Frontal cortex (tissue), 4 donors: ENCODE data around the gene PFDN2. TPM values are rescaled to one million over a fixed set of nuclear protein-coding genes. Genes with fewer than 3 reads are reported as not detected.

Experiments used
- DNase-seq, 2 donors: peaks; one replicate each; pipeline ENCODE4 v3.0.0; 2012; ENCODE audit warnings: low spot score in 2 of 2
- FAIRE-seq: peaks from 2 replicates; lab custom pipeline; 2012; peaks lifted over from hg19 to GRCh38; lab: Jason Lieb, UNC
- total RNA-seq: library from RNA; depleted of rRNA; stranded (reverse); fragments of >200 nt; gene quantifications from one replicate; pipeline ENCODE4 v1.2.3, GENCODE V29; 2014
- donor health status: control.
- donor health status: control.
- donor health status: control.

The PFDN2 gene
- total RNA-seq: 53.8 TPM

- DNase-seq: peak; percentile 85 to 91
- FAIRE-seq: no peak
Observed at GRCh38 chr1:161117759-161118581, at the start of gene PFDN2, which contains the start of gene NIT1. TSS of gene PFDN2 (minus strand) at chr1:161118037. CDS start at chr1:161118026, 11 bp downstream. TSS of gene NIT1 (plus strand) at chr1:161118105. CDS start at chr1:161118177, 72 bp downstream.

DNA sequence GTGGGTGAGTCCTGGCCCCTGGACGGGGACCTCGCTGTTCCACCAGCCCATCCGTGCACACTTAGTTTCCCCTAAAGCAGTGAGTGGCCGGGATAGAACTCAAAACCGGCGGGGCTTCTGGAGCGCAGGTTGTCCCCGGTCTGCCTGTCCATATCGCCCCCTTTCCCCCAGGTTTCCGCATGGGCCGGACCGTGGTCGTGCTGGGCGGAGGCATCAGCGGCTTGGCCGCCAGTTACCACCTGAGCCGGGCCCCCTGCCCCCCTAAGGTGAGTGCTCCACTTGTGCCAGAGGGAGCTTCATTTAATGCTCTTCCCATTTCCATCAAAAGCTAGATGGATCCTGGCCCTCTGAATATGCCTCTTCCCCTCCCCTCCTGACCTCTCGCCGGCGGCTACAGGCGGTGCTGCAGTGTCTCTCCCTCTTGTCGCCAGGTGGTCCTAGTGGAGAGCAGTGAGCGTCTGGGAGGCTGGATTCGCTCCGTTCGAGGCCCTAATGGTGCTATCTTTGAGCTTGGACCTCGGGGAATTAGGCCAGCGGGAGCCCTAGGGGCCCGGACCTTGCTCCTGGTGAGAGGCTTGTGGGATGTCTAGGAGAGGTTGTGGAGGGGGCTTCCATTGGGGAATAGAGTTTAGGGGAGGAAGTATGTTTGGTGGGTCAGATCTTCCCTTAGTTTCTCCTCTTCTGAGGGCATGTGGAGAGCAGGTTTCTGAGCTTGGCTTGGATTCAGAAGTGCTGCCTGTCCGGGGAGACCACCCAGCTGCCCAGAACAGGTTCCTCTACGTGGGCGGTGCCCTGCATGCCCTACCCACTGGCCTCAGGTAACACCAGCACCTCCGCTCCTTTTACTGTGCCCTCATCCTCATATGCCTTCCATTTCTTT lies 49.1 kb upstream of the PFDN2 start:
- no peak for DNase-seq
- no peak for FAIRE-seq

- DNase-seq (peak; percentile 85 to 92), FAIRE-seq (peak; percentile 19)
Observed at GRCh38 chr1:161165742-161166668, 48.2 kb upstream of the PFDN2 start, which contains the start of gene PPOX. TSS of gene PPOX (plus strand) at chr1:161166426. CDS start at chr1:161166848, 422 bp downstream.

GRCh38 chr1:161164901-161165610 lies 47.2 kb upstream of the PFDN2 start:
- FAIRE-seq (no peak), DNase-seq (no peak)

GRCh38 chr1:161163793-161164192 lies 46.0 kb upstream of the PFDN2 start:
- no peak for DNase-seq
- no peak for FAIRE-seq

- DNase-seq (no peak), FAIRE-seq (no peak)
Observed at GRCh38 chr1:161162806-161163205, 45.0 kb upstream of the PFDN2 start.

DNA sequence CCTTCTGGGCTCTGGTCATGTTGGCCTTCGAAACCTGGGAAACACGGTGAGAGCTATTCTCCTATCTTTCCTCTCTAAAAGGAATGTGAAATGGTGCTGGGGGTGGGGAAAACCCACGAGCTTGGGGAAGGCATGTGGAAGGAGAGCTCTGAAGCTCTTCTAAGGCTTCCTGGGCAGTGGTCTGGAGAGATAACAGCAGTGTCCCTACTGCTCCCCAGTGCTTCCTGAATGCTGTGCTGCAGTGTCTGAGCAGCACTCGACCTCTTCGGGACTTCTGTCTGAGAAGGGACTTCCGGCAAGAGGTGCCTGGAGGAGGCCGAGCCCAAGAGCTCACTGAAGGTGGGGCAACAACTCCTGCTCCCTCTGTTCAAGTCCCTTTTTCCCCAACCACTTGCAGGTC lies 44.2 kb upstream of the PFDN2 start:
- DNase-seq: no peak
- FAIRE-seq: no peak

DNA sequence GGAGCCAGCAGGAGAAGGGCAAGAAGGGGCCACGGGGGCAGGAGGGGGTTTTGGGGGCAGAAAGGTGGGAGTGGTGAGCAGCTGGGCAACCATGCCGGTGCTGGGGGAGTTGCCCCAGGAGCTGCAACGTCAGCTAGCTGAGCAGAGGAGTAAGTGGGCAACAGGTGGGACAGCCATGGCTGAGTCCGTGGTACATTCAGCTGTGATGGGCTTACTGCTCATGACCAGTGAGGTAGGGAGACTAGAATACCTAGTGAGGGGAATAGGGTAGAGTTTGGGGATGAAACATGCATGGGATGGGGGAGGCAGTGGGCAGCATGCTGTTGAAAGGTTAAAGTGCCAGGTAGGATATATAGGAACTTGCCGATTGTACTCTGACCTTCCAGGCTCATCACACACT lies 43.8 kb upstream of the PFDN2 start:
- DNase-seq (no peak), FAIRE-seq (no peak)

DNA sequence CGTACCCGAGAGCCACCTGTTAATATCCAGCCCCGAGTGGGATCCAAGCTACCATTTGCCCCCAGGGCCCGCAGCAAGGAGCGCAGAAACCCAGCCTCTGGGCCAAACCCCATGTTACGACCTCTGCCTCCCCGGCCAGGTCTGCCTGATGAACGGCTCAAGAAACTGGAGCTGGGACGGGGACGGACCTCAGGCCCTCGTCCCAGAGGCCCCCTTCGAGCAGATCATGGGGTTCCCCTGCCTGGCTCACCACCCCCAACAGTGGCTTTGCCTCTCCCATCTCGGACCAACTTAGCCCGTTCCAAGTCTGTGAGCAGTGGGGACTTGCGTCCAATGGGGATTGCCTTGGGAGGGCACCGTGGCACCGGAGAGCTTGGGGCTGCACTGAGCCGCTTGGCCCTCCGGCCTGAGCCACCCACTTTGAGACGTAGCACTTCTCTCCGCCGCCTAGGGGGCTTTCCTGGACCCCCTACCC lies 42.9 kb upstream of the PFDN2 start:
- no peak for FAIRE-seq
- DNase-seq: no peak

GRCh38 chr1:161159913-161160243 lies 42.0 kb upstream of the PFDN2 start:
- DNase-seq (no peak), FAIRE-seq (no peak)

DNA sequence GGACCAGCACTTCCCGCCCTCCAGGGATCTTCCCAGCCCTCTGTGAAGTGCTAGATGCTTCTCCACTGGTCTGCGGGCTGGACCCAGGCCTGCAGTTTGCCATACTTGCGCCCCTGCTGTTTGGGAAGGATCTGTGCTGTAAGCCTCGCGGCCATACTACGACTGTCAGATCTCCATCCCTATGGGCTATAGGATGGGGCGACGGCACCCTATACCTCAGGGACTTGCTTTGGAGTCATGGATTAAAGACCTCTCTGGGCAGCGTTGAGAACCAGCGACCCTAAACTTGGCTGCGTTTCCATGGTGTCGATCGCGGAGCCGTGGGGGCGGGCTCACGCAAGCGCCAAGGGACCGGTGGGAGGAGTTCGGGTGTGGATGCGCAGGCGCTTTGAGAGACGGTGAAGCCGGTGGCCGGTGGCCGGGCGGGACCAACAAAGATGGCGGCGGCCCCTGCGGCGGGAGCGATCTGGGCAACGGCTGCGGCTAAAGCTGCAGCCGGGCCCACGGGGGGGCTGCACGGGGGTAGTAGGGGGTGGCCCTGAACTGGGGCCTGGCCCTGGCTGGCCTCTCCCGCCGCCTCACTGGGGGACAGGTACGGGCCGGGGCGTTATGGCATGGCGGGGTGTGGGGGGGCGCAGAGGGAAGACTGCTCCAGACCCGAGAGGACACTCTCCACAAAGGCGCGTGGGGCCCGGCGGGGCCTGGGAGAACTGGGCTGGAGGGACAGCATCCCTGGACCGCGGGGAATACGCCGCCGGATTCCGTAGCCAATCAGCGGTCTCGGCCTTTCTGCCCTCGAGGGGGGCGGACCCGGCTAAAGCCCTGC lies 41.5 kb upstream of the PFDN2 start, which contains the start of gene USP21:
TSS of gene USP21 (plus strand) at position 414 of the 826 bp plus-strand sequence. CDS start 1,141 bp downstream, outside the sequence.
- DNase-seq: peak; percentile 90 to 95
- FAIRE-seq: no peak

- no peak for FAIRE-seq
- no peak for DNase-seq
Observed at GRCh38 chr1:161158316-161159010, 40.6 kb upstream of the PFDN2 start.

- FAIRE-seq (no peak), DNase-seq (no peak)
Observed at GRCh38 chr1:161157867-161158266, 40.0 kb upstream of the PFDN2 start.

DNA sequence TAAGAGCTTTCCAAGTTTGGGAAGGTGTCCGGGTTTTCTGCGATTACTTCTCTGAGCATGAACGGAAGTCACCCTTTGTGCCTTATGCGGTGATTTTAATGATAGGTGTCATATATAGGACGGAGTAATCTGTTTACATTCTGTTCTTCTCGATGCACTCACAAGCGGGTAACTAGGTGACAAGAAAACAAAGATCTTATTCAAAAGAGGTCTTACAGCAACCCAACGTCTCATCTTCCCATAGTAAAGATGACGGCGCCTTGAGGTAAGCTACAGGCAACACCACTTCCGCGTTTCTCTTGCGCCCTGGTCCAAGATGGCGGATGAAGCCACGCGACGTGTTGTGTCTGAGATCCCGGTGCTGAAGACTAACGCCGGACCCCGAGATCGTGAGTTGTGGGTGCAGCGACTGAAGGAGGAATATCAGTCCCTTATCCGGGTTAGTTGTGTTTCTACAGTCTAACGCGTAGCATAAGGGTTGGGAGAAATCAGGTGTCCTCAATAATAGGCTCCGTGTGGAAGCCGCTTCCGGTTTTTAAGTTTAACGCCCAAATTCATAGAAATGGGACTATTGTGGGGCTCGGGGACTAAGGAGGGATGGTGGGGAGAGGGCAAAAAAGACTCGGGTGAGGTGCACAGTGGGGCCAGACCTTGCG lies 36.0 kb upstream of the PFDN2 start, which contains the start of gene UFC1:
TSS of gene UFC1 (plus strand) at position 297 of the 656 bp plus-strand sequence. CDS start at position 317, 20 bp downstream.
- no peak for FAIRE-seq
- DNase-seq: peak; percentile 71 to 75

DNA sequence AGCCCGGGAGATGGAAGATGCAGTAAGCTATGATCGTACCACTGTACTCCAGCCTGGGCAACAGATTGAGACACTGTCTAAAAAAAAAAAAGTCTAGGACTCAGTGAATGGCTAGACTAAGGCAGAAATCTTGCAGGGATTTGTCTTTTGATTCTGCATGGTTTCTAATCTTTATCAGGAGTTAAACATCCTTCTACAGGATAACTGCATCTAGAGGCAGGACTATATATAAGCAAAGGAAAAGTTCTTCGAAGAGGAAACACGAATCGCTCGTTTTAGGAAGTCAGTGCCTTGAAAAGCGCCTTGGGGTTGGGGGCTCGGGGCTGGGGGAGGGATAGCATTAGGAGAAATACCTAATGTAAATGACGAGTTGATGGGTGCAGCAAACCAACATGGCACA lies 35.3 kb upstream of the PFDN2 start:
- no peak for DNase-seq
- no peak for FAIRE-seq

- DNase-seq (no peak), FAIRE-seq (no peak)
Observed at GRCh38 chr1:161145832-161146231, 28.0 kb upstream of the PFDN2 start.
